ENCODE results near the gene TTLL11.

DNA sequence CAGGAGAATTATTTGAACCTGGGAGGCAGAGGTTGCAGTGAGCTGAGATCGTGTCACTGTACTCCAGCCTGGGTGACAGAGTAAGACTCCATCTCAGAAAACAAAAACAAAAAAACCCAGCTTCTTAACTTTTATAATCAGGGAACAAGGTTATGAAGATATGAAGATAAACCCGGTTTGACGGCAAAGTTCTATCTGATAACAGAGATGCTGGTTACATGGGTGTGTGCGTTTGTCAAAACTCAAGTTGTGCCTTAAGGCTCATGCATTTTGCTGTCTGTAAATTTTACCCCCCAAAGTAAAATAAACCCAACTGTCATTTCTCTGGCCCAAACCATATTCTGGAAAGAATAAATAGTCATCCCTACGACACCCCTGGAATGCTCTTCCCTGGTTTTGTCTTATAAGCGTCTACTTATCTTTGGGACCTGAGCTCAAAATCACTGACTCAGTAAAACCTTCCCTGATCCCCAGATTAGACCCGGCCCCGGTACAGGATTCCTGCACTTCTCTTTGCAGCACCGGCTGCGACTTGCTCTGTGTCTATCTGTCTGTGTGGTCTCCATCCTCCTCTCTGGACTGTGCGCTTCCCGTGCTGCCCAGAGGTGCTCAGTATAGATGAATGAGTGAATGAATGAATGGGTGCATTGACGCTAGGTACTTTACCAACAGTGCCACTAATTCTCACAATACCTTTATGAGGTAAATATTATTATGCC is 269.5 kb downstream of the TTLL11 start:
- TF ChIP-seq POLR2A (IDR thresholded peaks at IDR 0.05; ENCODE audit: low read length) (no peak), GATA1 (IDR thresholded peaks at IDR 0.05; ENCODE audit: low read depth, low read length) (no peak)
